SK-N-SH (cell line): ENCODE measurements around the gene AMPD2.
"Not testable (repeated sequence)": the region's sequence is repeated elsewhere in the genome, so short reads cannot be mapped to it uniquely, and the experiment has no call there.

ENCODE experiments used
- EP300 ChIP-seq, 2 experiments: IDR thresholded peaks; 2 replicates each; pipeline versions ENCODE4 v1.4.0 to v1.6.1; 2012; ENCODE audit warnings: borderline replicate concordance in 1 of 2, low read depth in 1 of 2, low read length in 1 of 2
- TEAD4 ChIP-seq: IDR thresholded peaks from 2 replicates; pipeline ENCODE4 v1.4.0; 2012; ENCODE audit warnings: mild to moderate bottlenecking, borderline replicate concordance; ENCODE audit not compliant: insufficient read depth
- YY1 ChIP-seq: IDR thresholded peaks from 2 replicates; pipeline ENCODE4 v1.4.0; 2012; ENCODE audit warnings: low read depth, mild to moderate bottlenecking
- TF ChIP-seq, protein P1 (sequence below): fragments of 200-600 bp; sonication (generic); IDR thresholded peaks from 2 replicates; pipeline ENCODE4 v1.6.1; 2017; ENCODE audit warnings: antibody characterized with exemption, mild to moderate bottlenecking, moderate library complexity
- TF ChIP-seq, protein P2 (sequence below): IDR thresholded peaks from 2 replicates; pipeline ENCODE4 v1.6.1; 2012; ENCODE audit warnings: mild to moderate bottlenecking, low read depth, low read length, moderate library complexity
- TF ChIP-seq, protein P3 (sequence below): IDR thresholded peaks from 2 replicates; pipeline ENCODE4; 2012
- TF ChIP-seq, protein P4 (sequence below): fragments of 150-350 bp; IDR thresholded peaks from 2 replicates; pipeline ENCODE4 v1.6.1; 2017; ENCODE audit warnings: antibody characterized with exemption, low read length, low read depth, borderline replicate concordance
- TF ChIP-seq, protein P5 (sequence below): IDR thresholded peaks from 2 replicates; pipeline ENCODE4 v1.4.0; 2012; ENCODE audit warnings: low read depth

DNA sequence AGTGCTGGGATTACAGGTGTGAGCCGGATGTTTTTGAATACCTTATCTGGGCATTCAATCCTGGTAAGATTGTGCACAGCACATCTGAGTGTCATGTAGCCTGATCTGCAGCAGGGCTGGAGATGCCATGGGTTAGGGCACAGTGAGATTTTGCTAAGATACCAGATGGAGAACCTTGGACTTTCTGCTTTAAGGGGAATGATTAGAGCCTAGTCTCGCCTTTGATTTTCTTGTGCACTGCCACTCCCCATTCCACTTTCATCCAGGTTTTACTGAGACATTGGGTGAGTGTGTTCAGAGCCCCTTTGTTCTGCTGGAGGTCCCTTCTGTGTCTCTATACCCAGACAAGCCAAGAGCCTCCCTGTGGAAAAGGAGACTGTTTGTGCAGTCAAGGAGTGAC is 54.2 kb downstream of the AMPD2 start:
- TF ChIP-seq, protein P1, sequence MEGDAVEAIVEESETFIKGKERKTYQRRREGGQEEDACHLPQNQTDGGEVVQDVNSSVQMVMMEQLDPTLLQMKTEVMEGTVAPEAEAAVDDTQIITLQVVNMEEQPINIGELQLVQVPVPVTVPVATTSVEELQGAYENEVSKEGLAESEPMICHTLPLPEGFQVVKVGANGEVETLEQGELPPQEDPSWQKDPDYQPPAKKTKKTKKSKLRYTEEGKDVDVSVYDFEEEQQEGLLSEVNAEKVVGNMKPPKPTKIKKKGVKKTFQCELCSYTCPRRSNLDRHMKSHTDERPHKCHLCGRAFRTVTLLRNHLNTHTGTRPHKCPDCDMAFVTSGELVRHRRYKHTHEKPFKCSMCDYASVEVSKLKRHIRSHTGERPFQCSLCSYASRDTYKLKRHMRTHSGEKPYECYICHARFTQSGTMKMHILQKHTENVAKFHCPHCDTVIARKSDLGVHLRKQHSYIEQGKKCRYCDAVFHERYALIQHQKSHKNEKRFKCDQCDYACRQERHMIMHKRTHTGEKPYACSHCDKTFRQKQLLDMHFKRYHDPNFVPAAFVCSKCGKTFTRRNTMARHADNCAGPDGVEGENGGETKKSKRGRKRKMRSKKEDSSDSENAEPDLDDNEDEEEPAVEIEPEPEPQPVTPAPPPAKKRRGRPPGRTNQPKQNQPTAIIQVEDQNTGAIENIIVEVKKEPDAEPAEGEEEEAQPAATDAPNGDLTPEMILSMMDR: not testable (repeated sequence)
- TF ChIP-seq, protein P2, sequence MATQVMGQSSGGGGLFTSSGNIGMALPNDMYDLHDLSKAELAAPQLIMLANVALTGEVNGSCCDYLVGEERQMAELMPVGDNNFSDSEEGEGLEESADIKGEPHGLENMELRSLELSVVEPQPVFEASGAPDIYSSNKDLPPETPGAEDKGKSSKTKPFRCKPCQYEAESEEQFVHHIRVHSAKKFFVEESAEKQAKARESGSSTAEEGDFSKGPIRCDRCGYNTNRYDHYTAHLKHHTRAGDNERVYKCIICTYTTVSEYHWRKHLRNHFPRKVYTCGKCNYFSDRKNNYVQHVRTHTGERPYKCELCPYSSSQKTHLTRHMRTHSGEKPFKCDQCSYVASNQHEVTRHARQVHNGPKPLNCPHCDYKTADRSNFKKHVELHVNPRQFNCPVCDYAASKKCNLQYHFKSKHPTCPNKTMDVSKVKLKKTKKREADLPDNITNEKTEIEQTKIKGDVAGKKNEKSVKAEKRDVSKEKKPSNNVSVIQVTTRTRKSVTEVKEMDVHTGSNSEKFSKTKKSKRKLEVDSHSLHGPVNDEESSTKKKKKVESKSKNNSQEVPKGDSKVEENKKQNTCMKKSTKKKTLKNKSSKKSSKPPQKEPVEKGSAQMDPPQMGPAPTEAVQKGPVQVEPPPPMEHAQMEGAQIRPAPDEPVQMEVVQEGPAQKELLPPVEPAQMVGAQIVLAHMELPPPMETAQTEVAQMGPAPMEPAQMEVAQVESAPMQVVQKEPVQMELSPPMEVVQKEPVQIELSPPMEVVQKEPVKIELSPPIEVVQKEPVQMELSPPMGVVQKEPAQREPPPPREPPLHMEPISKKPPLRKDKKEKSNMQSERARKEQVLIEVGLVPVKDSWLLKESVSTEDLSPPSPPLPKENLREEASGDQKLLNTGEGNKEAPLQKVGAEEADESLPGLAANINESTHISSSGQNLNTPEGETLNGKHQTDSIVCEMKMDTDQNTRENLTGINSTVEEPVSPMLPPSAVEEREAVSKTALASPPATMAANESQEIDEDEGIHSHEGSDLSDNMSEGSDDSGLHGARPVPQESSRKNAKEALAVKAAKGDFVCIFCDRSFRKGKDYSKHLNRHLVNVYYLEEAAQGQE: not testable (repeated sequence)
- TF ChIP-seq TEAD4; EP300 (IDR thresholded peaks at IDR 0.05; ENCODE audit: borderline replicate concordance in 1 of 2, low read depth in 1 of 2, low read length in 1 of 2); YY1: not testable (repeated sequence)
- TF ChIP-seq, protein P3, sequence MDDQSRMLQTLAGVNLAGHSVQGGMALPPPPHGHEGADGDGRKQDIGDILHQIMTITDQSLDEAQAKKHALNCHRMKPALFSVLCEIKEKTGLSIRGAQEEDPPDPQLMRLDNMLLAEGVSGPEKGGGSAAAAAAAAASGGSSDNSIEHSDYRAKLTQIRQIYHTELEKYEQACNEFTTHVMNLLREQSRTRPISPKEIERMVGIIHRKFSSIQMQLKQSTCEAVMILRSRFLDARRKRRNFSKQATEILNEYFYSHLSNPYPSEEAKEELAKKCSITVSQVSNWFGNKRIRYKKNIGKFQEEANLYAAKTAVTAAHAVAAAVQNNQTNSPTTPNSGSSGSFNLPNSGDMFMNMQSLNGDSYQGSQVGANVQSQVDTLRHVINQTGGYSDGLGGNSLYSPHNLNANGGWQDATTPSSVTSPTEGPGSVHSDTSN: not testable (repeated sequence)
- TF ChIP-seq, protein P4, sequence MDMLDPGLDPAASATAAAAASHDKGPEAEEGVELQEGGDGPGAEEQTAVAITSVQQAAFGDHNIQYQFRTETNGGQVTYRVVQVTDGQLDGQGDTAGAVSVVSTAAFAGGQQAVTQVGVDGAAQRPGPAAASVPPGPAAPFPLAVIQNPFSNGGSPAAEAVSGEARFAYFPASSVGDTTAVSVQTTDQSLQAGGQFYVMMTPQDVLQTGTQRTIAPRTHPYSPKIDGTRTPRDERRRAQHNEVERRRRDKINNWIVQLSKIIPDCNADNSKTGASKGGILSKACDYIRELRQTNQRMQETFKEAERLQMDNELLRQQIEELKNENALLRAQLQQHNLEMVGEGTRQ: not testable (repeated sequence)
- TF ChIP-seq, protein P5, sequence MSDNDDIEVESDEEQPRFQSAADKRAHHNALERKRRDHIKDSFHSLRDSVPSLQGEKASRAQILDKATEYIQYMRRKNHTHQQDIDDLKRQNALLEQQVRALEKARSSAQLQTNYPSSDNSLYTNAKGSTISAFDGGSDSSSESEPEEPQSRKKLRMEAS: not testable (repeated sequence)
